22Rv1 (cell line): ENCODE measurements around the gene RABL6.

Experiments
- H3K27ac ChIP-seq: fragments of 450-650 bp; 2 replicates; pipeline ENCODE4 v1.5.1; 2017
- ZFX ChIP-seq: fragments of 450-650 bp; IDR thresholded peaks from 2 replicates; pipeline ENCODE4 v1.6.1; 2017; ENCODE audit warnings: antibody characterized with exemption, borderline replicate concordance
- TF ChIP-seq, protein P1 (sequence below): fragments of 450-650 bp; IDR thresholded peaks from 2 replicates; pipeline ENCODE4 v1.5.1; 2017; ENCODE audit warnings: mild to moderate bottlenecking

The RABL6 gene, protein sequence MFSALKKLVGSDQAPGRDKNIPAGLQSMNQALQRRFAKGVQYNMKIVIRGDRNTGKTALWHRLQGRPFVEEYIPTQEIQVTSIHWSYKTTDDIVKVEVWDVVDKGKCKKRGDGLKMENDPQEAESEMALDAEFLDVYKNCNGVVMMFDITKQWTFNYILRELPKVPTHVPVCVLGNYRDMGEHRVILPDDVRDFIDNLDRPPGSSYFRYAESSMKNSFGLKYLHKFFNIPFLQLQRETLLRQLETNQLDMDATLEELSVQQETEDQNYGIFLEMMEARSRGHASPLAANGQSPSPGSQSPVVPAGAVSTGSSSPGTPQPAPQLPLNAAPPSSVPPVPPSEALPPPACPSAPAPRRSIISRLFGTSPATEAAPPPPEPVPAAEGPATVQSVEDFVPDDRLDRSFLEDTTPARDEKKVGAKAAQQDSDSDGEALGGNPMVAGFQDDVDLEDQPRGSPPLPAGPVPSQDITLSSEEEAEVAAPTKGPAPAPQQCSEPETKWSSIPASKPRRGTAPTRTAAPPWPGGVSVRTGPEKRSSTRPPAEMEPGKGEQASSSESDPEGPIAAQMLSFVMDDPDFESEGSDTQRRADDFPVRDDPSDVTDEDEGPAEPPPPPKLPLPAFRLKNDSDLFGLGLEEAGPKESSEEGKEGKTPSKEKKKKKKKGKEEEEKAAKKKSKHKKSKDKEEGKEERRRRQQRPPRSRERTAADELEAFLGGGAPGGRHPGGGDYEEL

DNA sequence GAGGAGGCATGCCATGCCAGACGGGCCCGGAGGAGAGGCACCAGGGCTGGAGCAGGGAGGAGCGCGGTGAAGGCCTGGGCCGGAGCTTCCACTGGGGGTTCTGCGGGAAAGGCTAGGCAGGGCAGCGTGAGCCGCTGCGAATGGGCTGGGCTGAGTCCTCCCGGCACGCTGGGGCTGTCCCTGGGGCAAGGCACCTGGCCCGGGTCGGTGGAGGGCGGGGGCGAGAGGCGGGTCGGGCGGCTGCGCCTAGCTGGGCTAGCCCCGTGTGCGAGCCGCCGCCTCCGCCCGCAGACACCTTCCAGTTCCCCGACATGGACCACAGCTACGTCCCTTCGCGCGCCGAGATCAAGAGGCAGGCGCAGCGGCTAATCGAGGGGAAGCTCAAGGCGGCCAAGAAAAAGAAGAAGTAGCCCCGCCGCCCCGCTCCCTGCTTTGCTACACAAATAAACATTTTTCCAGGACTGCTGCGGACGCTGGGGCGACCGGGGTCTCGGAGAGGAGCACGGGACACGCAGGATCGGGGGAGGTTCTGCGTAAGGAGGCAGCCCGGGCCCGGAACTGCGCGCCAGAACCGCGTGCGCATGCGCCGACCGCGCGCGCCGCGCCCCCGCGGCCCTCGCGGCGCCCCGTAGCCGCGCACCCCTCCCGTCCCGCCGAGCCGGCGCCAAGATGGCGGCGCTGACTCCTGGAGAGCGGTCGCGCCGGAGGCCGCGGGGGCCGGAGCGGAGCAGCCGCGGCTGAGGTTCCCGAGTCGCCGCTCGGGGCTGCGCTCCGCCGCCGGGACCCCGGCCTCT is at the start of gene RABL6:
TSS of gene RABL6 (plus strand) at position 668 of the 794 bp plus-strand sequence. CDS start 249 bp downstream, outside the sequence.
- TF ChIP-seq, protein P1, sequence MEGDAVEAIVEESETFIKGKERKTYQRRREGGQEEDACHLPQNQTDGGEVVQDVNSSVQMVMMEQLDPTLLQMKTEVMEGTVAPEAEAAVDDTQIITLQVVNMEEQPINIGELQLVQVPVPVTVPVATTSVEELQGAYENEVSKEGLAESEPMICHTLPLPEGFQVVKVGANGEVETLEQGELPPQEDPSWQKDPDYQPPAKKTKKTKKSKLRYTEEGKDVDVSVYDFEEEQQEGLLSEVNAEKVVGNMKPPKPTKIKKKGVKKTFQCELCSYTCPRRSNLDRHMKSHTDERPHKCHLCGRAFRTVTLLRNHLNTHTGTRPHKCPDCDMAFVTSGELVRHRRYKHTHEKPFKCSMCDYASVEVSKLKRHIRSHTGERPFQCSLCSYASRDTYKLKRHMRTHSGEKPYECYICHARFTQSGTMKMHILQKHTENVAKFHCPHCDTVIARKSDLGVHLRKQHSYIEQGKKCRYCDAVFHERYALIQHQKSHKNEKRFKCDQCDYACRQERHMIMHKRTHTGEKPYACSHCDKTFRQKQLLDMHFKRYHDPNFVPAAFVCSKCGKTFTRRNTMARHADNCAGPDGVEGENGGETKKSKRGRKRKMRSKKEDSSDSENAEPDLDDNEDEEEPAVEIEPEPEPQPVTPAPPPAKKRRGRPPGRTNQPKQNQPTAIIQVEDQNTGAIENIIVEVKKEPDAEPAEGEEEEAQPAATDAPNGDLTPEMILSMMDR: no peak
- no peak for TF ChIP-seq ZFX
- peak within 1 kb of the TSS; percentile 91 for H3K27ac ChIP-seq

DNA sequence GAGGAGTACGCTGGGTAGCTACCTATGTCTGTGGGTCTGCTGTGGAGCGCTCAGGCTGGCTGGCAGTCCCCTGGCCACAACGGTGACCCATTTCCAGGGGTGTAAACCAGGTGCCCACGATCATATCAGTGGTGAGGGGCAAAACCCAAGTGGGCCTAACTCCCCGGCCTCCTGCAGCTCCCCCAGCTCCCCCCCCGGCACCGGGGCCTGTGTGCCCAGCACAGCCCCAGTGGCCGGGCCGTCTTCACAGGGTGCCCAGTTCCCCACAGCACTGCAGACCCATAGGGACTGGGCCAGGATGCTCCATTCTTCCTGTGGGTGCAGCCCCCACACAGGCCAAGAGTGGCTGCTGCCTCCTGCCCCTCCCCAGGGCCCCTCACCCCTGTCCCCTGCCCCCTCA is 48.7 kb upstream of the RABL6 start:
- TF ChIP-seq, protein P1: no peak
- TF ChIP-seq ZFX: no peak
- no peak overlapping the region for H3K27ac ChIP-seq

DNA sequence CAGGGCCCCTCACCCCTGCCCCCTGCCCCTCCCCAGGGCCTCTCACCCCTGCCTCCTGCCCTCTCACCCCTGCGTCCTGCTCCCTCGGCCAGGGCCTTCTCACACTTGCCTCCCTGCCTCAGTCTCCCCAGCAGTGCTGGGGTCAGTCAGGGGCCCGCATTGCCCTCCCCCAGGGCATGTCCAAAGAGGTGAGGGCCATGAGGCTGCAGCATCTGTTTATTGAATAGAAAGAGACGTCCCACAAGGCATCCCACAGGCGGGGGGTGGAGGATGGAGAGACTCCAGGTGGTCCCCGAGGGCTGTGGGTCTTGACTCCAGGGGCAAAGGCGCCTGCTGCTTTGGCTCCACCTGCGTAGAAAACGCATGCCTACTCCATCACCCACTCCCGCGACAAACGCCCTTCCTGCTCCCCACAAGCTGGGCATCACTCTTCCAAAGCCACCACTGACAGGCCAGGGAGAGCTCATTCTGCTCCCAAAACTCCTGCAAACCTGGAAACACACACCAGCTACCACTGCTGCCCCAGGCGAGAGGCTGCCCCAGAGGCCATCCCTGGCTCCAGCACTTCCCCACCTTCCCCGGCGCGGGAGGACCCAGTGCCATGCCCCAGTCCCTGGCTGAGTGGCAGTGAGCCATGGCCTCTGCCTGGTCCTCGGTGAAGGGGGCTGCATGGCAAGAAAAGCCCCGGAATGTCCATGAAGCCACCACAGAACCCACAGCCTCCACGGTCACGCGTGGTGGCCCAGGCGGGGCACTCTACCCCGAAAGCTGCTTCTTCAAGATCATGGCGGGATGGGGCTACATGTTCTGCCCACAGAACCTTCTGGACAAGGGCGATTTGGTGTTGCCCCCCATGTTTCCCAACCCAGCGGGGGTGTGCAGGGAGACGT is 48.1 kb upstream of the RABL6 start:
- no peak overlapping the region for H3K27ac ChIP-seq
- no peak for TF ChIP-seq ZFX
- TF ChIP-seq, protein P1: no peak

DNA sequence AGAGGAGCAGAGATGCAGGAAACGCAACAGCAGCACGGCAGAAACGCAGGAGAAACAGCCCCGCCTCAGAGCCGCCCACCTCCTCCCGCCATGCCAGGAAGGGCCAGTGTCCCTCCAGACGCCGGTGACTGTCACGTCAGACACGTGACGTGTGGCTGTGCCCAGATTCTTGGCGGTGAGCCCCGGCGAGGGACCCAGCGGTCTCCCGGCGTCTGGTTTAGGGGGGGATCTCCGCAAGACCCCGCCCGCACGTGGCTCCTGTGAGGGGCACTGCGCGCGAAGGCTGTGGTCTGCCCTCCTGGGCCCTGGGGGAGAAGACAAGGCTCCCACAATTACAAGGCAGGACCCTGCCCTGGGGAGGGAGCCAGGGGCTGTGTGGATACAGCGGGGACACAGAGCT is 47.3 kb upstream of the RABL6 start:
- TF ChIP-seq ZFX: no peak
- TF ChIP-seq, protein P1: no peak
- no peak overlapping the region for H3K27ac ChIP-seq

DNA sequence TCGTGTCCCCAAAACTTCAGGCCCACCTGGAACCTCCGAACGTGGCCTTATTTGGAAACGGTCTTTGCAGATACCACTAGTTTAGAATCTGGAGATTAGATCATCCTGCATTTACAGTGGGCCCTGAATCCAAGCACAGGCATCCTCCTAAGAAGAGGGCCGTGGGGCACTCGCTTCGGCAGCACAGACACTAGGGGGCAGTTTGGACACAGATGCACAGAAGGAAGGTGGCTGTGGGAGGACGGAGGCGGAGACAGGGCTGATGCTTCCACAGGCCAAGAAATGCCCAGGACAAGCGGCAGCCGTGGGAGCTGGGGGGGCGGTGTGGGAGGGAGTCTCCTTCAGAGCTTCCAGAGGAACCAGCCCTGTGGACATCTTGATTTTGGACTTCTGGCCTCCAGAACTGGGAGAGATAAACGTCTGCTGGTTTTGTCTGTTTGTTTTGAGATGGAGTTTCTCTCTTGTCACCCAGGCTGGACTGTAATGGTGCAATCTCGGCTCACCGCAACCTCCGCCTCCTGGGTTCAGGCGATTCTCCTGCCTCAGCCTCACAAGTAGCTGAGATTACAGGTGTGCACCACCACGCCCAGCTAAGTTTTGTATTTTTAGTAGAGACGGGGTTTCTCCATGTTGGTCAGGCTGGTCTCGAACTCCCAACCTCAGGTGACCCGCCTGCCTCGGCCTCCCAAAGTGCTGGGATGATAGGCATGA is 46.8 kb upstream of the RABL6 start:
- H3K27ac ChIP-seq: peak overlapping the region; percentile 22; the same call in 1 of the 2 replicates
- TF ChIP-seq, protein P1: peak; percentile 87

DNA sequence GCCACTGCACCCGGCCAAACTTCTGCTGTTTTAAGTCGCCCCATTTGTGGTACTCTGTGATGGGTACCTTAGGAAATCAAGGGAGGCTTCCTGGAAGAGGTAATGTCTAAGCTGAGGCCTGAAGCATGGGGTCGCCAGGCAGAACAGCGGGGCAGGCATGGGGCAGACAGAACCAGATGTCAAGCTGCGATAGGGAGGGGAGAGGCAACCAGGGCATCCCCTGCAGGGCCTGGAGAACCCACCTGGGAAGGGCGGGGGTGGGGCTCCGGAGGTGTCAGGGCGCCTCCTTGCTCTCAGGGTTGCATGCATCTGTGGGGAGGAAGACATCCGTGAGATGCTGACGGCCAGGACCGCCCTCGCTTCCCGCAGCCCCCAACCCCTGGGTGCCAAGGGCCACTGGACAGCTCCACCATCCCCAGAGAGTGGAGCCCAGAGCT is 46.2 kb upstream of the RABL6 start:
- no peak for TF ChIP-seq ZFX
- TF ChIP-seq, protein P1: no peak
- peak overlapping the region; percentile 22; the same call in 1 of the 2 replicates for H3K27ac ChIP-seq
